Neural progenitor cell (in vitro differentiated cells): ENCODE results near the gene CFAP74.

Source experiments
- CTCF ChIP-seq: fragments of 200-600 bp; sonication (generic); IDR thresholded peaks from 2 replicates; pipeline ENCODE4 v1.5.1; 2017; ENCODE audit warnings: antibody characterized with exemption, mild to moderate bottlenecking
- EZH2phosphoT487 ChIP-seq: fragments of 200-600 bp; sonication (generic); IDR thresholded peaks from 2 replicates; pipeline ENCODE4 v1.6.1; 2017; ENCODE audit warnings: antibody characterized with exemption

GRCh38 chr1:2042830-2043773, 39.5 kb upstream of the CFAP74 start:
- TF ChIP-seq CTCF (no peak), EZH2phosphoT487 (no peak)
